AG10803 (cell line): ENCODE results near the gene ZSCAN22.

ENCODE experiments used
- DNase-seq: peaks from one replicate; pipeline ENCODE4 v3.0.0; 2010; ENCODE audit warnings: low read depth
- H3K4me3 ChIP-seq: 2 replicates; pipeline ENCODE4 v1.5.1; 2011; ENCODE audit warnings: mild to moderate bottlenecking, low read length, control low read depth
- TF ChIP-seq, protein P1 (sequence below): conservative IDR thresholded peaks from 2 replicates; pipeline ENCODE4 v1.5.1; 2011; ENCODE audit warnings: mild to moderate bottlenecking, low read length, control low read depth, inconsistent platforms

The ZSCAN22 gene

DNA sequence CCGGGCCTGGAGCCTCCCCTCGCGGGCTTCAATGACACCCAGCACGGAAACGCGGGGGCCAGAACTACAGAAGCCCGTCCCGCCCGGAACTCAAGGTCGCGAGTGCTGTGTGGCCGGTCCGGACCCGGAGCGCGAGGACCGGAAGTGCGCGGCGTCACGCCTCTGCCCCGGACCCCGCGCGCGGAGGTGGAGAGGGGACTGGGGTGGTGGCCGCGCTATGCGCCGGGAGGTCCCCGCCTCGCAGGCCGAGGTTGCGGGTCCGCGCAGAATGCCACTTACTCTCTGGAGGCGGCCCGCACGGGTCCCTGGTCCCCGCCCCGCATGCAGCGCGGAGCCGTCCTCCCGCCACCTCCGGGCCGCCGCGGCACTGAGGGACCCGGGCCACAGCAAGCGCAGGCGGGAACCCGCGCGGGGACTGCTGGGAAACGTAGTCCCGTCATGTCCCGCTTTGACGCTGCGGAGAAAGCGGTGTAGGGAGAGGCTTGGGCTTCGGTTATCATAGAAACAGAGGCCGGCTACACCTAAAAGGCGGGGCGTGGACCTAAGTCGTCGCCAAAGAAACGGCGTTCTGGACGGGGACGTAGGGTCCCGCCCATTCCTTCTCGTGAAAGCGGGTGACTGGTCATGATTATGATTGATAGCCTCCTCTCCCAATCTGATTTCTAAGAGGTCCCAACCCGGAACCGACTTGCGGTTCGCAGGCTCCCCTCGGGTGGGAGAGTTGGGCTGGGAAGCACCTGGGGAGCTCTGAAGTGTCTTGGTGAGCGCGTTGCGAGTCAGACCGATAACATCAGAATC is 54.1 kb downstream of the ZSCAN22 start, which contains the start of gene ZNF837:
Gene ZNF837 (minus strand): TSS at position 369 of the 798 bp plus-strand sequence. CDS start 11,698 bp downstream, outside the sequence.
- DNase-seq: peak; percentile 100
- H3K4me3 ChIP-seq: peak within 1 kb of the TSS; percentile 86
- TF ChIP-seq, protein P1, sequence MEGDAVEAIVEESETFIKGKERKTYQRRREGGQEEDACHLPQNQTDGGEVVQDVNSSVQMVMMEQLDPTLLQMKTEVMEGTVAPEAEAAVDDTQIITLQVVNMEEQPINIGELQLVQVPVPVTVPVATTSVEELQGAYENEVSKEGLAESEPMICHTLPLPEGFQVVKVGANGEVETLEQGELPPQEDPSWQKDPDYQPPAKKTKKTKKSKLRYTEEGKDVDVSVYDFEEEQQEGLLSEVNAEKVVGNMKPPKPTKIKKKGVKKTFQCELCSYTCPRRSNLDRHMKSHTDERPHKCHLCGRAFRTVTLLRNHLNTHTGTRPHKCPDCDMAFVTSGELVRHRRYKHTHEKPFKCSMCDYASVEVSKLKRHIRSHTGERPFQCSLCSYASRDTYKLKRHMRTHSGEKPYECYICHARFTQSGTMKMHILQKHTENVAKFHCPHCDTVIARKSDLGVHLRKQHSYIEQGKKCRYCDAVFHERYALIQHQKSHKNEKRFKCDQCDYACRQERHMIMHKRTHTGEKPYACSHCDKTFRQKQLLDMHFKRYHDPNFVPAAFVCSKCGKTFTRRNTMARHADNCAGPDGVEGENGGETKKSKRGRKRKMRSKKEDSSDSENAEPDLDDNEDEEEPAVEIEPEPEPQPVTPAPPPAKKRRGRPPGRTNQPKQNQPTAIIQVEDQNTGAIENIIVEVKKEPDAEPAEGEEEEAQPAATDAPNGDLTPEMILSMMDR: no peak

DNA sequence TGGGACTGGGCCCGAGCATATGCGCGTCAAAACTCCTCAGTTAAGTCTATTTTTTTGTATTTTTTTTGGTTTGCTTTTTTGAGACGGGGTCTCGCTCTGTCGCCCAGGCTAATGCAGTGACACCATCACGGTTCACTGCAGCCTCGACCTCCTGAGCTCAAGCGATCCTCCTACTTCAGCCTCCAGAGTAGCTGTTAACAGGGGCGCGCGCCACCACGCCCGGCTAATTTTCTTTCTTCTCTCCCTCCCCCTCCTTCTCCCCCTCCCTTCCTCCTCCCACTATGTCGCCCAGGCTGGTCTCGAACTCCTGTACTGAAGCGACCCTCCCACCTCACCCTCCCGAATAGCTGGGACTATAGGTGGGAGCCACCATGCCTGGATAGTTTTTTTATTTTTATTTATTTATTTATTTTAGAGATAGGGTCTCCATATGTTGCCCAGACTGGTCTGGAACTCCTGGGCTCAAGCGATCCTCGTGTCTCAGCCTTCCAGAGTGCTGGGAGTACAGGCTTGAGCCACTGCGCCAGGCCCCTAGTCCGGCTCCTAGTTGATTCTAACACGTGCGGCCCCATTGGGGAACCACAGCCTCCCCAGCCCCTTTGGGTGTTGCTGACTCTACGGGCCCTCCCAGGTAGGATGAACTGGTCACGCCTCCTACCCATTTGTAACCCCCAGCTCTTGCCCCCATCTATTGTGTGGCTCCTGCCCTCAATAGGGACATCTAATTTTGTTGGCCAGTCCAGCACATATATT is 54.8 kb downstream of the ZSCAN22 start:
- TF ChIP-seq, protein P1: no peak
- H3K4me3 ChIP-seq: peak overlapping the region; percentile 86
- DNase-seq: no peak

DNA sequence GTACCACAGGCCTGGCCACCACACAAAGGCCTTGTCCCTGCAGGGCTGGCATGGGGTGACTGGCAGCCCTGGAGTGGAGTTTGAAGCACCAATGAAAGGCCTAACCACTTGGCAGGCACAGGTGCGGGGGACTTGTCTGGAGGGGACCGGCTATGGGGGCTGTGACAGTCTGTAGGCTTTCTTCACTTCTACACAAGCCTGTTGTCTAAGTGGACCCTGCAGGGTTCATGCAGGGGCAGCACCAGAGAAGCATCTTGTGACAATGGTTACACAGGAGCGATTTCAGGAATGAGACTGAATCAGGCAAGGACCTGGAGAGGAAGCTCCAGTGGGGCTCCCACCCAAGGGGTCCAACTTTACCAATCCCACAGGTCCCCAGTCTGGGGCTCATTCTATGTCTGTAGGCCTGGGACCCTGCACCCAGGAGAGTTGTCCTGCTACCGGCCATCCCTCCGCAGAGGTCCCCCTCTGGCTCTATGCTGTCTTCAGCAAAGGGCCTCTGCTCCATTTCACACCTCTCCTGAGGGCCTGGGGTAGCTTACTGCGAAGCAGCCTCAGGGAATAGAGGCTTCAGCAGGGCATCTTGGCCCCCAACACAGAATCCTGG is 56.3 kb downstream of the ZSCAN22 start:
- no peak for DNase-seq
- TF ChIP-seq, protein P1: no peak
- H3K4me3 ChIP-seq: no peak overlapping the region

DNA sequence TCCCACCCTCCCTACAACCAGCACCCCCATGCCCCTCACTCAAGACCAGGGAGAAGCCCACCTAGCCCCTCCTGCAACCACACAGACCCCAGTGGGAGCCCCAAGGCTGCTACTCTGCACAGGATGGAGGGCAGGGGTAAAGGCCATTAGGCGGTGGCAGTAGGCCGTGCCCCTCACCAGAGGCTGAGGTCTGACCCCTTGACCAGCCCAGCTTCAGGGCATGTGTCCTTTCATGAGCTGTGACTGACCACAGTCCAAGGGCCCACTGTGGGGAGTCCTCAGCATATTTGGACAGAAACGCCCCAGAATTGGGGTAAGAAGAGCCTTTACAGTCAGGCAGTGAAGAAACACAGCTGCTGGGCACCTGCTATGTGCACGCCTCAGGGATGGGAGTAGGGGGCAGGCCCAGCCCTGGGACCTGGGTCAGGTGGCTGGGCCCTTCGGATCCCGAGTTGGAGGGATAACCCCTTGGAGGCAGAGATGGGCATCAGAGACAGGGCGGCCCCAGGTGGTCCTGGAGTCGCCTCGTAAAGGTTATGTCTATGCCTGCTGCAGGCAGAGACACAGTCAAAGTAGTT is 58.6 kb downstream of the ZSCAN22 start:
- DNase-seq: no peak
- TF ChIP-seq, protein P1: no peak
- H3K4me3 ChIP-seq: peak overlapping the region; percentile 94

DNA sequence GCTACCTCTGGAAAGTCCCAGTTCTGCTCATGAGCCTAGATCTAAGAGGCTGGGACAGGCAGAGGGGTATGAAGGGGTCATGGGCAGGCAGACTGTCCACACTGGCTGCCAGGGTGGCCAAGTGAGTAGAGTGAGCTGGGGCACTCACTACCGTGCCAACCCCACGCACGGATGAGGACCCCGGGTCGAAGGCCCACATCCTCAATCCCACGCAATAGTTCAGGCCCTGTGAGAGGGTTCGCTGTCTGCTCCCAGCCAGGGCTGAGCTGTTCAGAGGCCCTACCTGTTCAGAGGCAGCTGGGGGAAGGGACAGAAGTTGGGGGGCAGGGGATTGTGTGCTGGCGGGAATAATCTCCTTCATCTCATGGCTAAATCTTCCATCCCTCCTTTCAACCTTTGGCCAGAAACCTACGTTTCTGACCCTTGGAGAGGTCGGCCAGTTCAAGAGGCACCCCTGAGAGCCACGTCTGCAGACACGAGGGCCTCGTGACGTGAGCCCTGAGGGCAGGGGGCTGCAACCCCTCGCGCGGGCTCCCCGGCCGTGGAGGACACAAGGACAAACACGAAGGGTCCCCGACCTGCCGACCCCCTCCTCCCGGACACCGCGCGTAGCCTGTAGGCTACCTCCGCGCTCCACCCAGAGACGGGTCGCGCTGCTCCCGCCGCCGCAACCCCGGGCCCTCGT is 59.2 kb downstream of the ZSCAN22 start:
- TF ChIP-seq, protein P1: no peak
- H3K4me3 ChIP-seq: peak overlapping the region; percentile 94
- DNase-seq: no peak

DNA sequence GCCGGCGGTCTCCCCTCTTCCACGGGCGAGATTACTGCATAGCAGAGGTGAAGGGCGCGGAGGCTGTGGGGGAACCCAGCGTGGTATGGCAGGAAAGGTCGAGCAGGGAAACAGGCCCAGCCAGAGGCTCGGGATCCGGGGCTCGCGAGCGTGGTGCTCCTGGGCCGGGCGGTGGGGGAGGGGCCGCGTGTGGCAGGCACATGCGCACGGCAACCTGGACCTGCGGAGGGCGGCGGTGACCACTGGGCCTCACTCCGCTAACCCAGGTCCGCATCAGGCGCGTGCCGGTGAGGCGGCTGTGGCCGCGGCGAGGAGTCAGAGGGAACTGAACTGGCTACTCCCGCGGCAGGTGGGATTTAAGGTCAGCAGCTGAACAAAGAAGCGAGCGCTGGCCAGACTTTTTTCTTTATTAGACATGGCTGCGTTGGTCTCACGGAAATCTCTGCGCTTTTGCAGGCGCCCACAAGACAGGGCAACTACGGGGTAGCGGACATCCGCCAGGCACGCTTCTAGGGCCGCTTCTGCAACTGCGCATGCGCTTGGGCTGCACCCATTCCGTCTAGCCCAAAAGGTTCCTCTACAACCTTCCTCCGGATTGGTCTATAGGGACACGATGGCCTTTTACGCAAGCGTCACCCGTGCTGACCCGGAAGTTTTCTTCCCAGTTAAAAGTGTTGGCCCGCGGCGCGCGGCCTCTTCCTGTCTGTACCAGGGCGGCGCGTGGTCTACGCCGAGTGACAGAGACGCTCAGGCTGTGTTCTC is 60.0 kb downstream of the ZSCAN22 start, which contains the start of gene RPS5:
Gene RPS5 (plus strand): TSS at position 694 of the 762 bp plus-strand sequence. CDS start 869 bp downstream, outside the sequence.
- TF ChIP-seq, protein P1: no peak
- H3K4me3 ChIP-seq: peak within 1 kb of the TSS; percentile 94
- peak; percentile 99 for DNase-seq
